ENCODE results near the gene PAPPA. TPM values are rescaled to one million over a fixed set of nuclear protein-coding genes. Genes with fewer than 3 reads are reported as not detected.

The PAPPA gene
- total and polyA plus RNA-seq, 4 experiments from 2014 or later = not detected

DNA sequence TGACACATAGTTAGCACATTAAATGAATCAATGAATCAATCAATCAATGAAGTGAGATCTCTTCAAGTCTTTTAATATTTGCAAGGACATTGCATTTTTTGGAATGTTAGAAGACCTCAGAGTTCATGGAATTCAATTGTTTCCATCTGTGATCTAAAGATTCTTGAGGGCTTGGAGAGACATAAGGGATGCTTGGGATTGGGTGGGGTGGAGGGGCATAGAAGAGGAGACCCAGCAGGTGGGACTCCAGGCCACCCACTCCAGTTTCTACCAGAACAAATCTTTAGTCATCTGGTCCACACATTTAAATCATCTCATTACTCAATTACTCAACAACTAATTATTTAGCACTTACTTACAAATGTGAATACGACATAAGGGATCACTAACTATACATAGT, 282.5 kb downstream of the PAPPA start:
- H3K9me3 Mint-ChIP-seq = peaks cover 0 to 5% (median 0%) of the 10 kb centered on the region in 8 donors
- no peak overlapping the region for H3K27ac ChIP-seq (ENCODE audit: low read depth, low read length)
- CTCF ChIA-PET (ENCODE audit: partially characterized antibody) = no interaction called here
- H3K4me1 ChIP-seq (ENCODE audit: insufficient read depth, low read length) = no peaks in the 10 kb centered on the region
- POLR2A ChIA-PET (ENCODE audit: partially characterized antibody) = no interaction called here
- H3K9me3 ChIP-seq (ENCODE audit: control insufficient read depth in 1 of 2, low read length in 2 of 2) = no peaks in the 10 kb centered on the region
- H3K27me3 ChIP-seq (ENCODE audit: insufficient read depth, low read length) = no peaks in the 10 kb centered on the region
- intact Hi-C loops (cut with micrococcal nuclease) = no loop called here
- H3K36me3 Mint-ChIP-seq = peaks cover 31 to 48% of the 10 kb centered on the region in 2 donors
- no peaks in the 10 kb centered on the region for H3K36me3 ChIP-seq (ENCODE audit: insufficient read depth, low read length)
- no peak overlapping the region for H3K4me3 Mint-ChIP-seq
- no peak overlapping the region for H3K4me3 ChIP-seq (ENCODE audit: low read length in 2 of 2)
- no peak overlapping the region for H3K27ac Mint-ChIP-seq
- no peak for DNase-seq
- H3K4me1 Mint-ChIP-seq = no peaks in the 10 kb centered on the region
- H3K27me3 Mint-ChIP-seq = no peaks in the 10 kb centered on the region

DNA sequence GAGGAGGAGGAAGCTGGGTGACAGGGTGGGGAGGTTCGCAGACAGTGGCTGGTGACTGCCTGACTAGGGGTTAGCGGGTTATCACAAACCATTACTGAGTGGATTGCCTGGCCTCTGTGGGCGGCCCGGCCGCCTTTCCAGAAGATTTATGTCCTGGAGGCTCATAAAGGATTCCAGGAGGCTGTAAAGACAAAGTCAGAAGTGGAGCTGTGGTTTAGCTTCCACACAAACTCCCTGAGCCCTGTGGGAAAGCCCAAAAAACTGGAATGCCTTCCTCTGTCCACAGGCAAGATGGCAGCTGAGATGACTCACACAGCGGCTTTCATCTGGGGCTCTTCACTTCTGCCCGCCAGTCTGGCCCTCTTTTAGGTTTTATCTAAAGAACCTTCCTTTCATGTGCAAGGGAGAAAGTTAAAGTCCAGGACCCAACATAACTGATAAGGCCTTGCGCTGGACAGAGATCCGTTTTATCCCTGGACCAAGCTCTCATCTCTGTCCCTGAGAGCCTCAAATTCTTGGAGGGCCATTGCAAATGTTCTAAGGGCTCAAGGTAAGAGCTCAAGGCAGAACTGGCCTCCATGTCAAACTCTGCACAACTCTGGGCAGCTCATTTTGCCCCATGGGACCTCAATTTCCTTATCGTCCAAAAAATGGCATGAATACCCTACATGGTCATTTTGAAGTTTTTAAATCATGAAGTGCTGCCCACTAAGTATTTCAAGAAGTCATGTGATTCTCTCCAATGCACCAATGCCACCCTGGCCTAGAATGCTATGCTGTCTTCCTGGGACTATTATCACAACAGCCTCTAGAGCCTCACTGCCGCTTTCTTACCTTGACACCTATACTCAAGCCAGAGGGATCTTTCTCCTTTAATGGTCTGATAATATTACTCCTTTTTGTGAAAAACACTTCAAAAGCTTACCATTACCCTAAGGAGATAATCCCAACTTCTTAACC, 284.1 kb downstream of the PAPPA start:
- Mint-ChIP-seq H3K4me3 (no peak overlapping the region), H3K36me3 (peaks cover 40 to 55% of the 10 kb centered on the region in 2 donors), H3K27ac (no peak overlapping the region), H3K4me1 (no peaks in the 10 kb centered on the region), H3K27me3 (no peaks in the 10 kb centered on the region), H3K9me3 (peaks cover 0 to 5% (median 0%) of the 10 kb centered on the region in 8 donors)
- Histone ChIP-seq H3K4me1 (ENCODE audit: insufficient read depth, low read length) (no peaks in the 10 kb centered on the region), H3K4me3 (ENCODE audit: low read length in 2 of 2) (no peak overlapping the region), H3K27ac (ENCODE audit: low read depth, low read length) (no peak overlapping the region), H3K9me3 (ENCODE audit: control insufficient read depth in 1 of 2, low read length in 2 of 2) (no peaks in the 10 kb centered on the region), H3K27me3 (ENCODE audit: insufficient read depth, low read length) (no peaks in the 10 kb centered on the region), H3K36me3 (ENCODE audit: insufficient read depth, low read length) (no peaks in the 10 kb centered on the region)
- no peak for DNase-seq
- ChIA-PET POLR2A (ENCODE audit: partially characterized antibody) (no interaction called here), CTCF (ENCODE audit: partially characterized antibody) (no interaction called here)
- intact Hi-C loops (cut with micrococcal nuclease) = no loop called here

DNA sequence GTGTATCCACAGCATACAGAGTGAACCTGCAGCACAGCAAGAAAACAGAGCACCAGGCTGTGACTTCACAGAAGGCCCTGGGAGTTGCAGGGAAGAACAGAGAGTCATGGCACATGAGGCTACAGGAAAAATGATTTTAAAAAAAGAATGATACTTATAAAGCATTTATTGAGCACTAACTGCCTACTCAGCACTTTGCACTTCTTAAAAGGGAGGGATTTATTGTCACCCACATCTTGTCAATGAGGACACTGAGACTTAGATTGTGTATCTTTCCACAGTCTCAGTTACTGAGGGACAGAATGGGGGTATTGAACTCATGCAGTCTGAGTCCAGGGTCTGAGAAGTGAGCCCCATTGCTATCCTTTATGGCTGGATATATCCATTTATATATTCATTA, 288.9 kb downstream of the PAPPA start:
- Mint-ChIP-seq H3K9me3 (peaks cover 0 to 6% (median under 1%) of the 10 kb centered on the region in 8 donors), H3K4me1 (no peaks in the 10 kb centered on the region), H3K36me3 (peaks cover 34 to 55% of the 10 kb centered on the region in 2 donors), H3K27me3 (no peaks in the 10 kb centered on the region), H3K4me3 (no peak overlapping the region), H3K27ac (no peak overlapping the region)
- H3K27me3 ChIP-seq (ENCODE audit: insufficient read depth, low read length) = no peaks in the 10 kb centered on the region
- intact Hi-C loops (cut with micrococcal nuclease) = no loop called here
- H3K4me3 ChIP-seq (ENCODE audit: low read length in 2 of 2) = no peak overlapping the region
- no peaks in the 10 kb centered on the region for H3K4me1 ChIP-seq (ENCODE audit: insufficient read depth, low read length)
- no peak for DNase-seq
- CTCF ChIA-PET (ENCODE audit: partially characterized antibody) = no interaction called here
- no peak overlapping the region for H3K27ac ChIP-seq (ENCODE audit: low read depth, low read length)
- POLR2A ChIA-PET (ENCODE audit: partially characterized antibody) = no interaction called here
- no peaks in the 10 kb centered on the region for H3K36me3 ChIP-seq (ENCODE audit: insufficient read depth, low read length)
- no peaks in the 10 kb centered on the region for H3K9me3 ChIP-seq (ENCODE audit: control insufficient read depth in 1 of 2, low read length in 2 of 2)

DNA sequence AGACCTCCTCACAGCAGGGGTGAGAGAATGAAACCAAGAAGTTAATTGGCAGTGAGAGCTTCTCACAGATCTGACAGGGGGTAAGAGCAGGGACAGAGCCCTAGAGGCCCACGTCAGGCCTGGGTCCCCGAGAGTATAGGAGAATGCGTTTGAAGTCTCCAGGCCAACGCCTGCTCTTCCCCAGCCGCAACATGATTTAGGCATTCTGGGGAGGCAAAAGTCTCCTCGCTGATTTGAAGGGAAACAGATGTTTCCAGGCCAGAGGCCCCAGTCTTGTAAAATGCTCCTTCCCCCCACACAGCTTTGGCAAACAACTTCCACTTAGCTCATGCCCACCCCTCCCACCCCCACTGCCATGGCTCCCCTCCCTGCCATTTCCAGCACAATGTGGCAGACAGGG, 294.3 kb downstream of the PAPPA start:
- peaks cover 0 to 3% (median 0%) of the 10 kb centered on the region in 8 donors for H3K9me3 Mint-ChIP-seq
- Histone ChIP-seq H3K36me3 (ENCODE audit: insufficient read depth, low read length) (no peaks in the 10 kb centered on the region), H3K27ac (ENCODE audit: low read depth, low read length) (no peak overlapping the region), H3K9me3 (ENCODE audit: control insufficient read depth in 1 of 2, low read length in 2 of 2) (no peaks in the 10 kb centered on the region), H3K27me3 (ENCODE audit: insufficient read depth, low read length) (no peaks in the 10 kb centered on the region), H3K4me1 (ENCODE audit: insufficient read depth, low read length) (no peaks in the 10 kb centered on the region), H3K4me3 (ENCODE audit: low read length in 2 of 2) (no peak overlapping the region)
- ChIA-PET POLR2A (ENCODE audit: partially characterized antibody) (no interaction called here), CTCF (ENCODE audit: partially characterized antibody) (no interaction called here)
- DNase-seq = no peak
- no peak overlapping the region for H3K27ac Mint-ChIP-seq
- H3K36me3 Mint-ChIP-seq = peaks cover 0 to 15% of the 10 kb centered on the region in 2 donors
- H3K27me3 Mint-ChIP-seq = no peaks in the 10 kb centered on the region
- intact Hi-C loops (cut with micrococcal nuclease) = no loop called here
- H3K4me3 Mint-ChIP-seq = no peak overlapping the region
- no peaks in the 10 kb centered on the region for H3K4me1 Mint-ChIP-seq

DNA sequence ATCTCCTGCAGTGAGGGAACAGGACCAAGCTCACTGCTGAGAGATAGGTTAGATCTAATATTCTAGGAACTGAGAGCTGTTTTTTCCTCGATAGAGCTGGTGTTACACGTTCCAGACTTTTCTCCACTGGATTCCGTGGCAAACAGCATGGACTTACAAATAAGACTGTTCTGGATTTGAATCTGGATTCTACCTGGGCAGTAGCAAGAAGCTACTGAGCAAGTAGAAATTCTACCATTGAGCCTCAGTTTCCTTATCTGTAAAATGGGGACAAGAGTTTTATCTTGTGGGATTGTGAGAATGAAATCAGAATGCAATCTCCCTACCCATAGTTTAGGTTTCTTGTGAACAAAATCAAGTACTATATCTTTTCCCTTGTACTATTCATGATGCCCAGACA, 294.8 kb downstream of the PAPPA start:
- Mint-ChIP-seq H3K9me3 (peaks cover 0 to 3% (median 0%) of the 10 kb centered on the region in 8 donors), H3K36me3 (peaks cover 0 to 13% of the 10 kb centered on the region in 2 donors), H3K4me1 (no peaks in the 10 kb centered on the region), H3K27ac (no peak overlapping the region), H3K4me3 (no peak overlapping the region), H3K27me3 (no peaks in the 10 kb centered on the region)
- H3K36me3 ChIP-seq (ENCODE audit: insufficient read depth, low read length) = no peaks in the 10 kb centered on the region
- no peak for DNase-seq
- ChIA-PET POLR2A (ENCODE audit: partially characterized antibody) (no interaction called here), CTCF (ENCODE audit: partially characterized antibody) (no interaction called here)
- H3K27me3 ChIP-seq (ENCODE audit: insufficient read depth, low read length) = no peaks in the 10 kb centered on the region
- intact Hi-C loops (cut with micrococcal nuclease) = no loop called here
- H3K9me3 ChIP-seq (ENCODE audit: control insufficient read depth in 1 of 2, low read length in 2 of 2) = no peaks in the 10 kb centered on the region
- no peak overlapping the region for H3K4me3 ChIP-seq (ENCODE audit: low read length in 2 of 2)
- H3K27ac ChIP-seq (ENCODE audit: low read depth, low read length) = no peak overlapping the region
- H3K4me1 ChIP-seq (ENCODE audit: insufficient read depth, low read length) = no peaks in the 10 kb centered on the region

DNA sequence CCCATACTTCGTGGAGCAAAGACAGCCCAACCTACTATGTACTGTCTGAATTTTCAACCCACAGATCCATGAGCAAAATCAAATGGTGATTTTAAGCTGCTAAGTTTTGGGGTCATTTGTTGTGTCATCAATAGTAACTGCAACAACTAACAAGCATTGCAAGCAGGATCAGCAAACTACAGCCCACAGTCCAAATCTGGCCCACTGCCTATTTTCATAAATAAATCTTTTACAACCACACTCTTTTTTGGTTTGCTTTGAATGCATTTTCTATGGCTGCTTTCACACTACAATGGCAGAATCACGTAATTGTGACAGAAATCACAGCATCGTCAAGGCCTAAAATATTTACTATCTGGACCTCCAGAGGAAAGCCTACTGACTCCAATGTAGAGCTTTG, 296.4 kb downstream of the PAPPA start:
- POLR2A ChIA-PET (ENCODE audit: partially characterized antibody) = no interaction called here
- Histone ChIP-seq H3K9me3 (ENCODE audit: control insufficient read depth in 1 of 2, low read length in 2 of 2) (no peaks in the 10 kb centered on the region), H3K27me3 (ENCODE audit: insufficient read depth, low read length) (no peaks in the 10 kb centered on the region), H3K4me3 (ENCODE audit: low read length in 2 of 2) (no peak overlapping the region), H3K36me3 (ENCODE audit: insufficient read depth, low read length) (no peaks in the 10 kb centered on the region), H3K4me1 (ENCODE audit: insufficient read depth, low read length) (no peaks in the 10 kb centered on the region), H3K27ac (ENCODE audit: low read depth, low read length) (no peak overlapping the region)
- intact Hi-C loops (cut with micrococcal nuclease) = no loop called here
- no peaks in the 10 kb centered on the region for H3K4me1 Mint-ChIP-seq
- CTCF ChIA-PET (ENCODE audit: partially characterized antibody) = no interaction called here
- no peak overlapping the region for H3K4me3 Mint-ChIP-seq
- DNase-seq = no peak
- no peaks in the 10 kb centered on the region for H3K27me3 Mint-ChIP-seq
- H3K9me3 Mint-ChIP-seq = peaks cover 0 to 7% (median 2%) of the 10 kb centered on the region in 8 donors
- peaks cover 3 to 14% of the 10 kb centered on the region in 2 donors for H3K36me3 Mint-ChIP-seq
- H3K27ac Mint-ChIP-seq = no peak overlapping the region

DNA sequence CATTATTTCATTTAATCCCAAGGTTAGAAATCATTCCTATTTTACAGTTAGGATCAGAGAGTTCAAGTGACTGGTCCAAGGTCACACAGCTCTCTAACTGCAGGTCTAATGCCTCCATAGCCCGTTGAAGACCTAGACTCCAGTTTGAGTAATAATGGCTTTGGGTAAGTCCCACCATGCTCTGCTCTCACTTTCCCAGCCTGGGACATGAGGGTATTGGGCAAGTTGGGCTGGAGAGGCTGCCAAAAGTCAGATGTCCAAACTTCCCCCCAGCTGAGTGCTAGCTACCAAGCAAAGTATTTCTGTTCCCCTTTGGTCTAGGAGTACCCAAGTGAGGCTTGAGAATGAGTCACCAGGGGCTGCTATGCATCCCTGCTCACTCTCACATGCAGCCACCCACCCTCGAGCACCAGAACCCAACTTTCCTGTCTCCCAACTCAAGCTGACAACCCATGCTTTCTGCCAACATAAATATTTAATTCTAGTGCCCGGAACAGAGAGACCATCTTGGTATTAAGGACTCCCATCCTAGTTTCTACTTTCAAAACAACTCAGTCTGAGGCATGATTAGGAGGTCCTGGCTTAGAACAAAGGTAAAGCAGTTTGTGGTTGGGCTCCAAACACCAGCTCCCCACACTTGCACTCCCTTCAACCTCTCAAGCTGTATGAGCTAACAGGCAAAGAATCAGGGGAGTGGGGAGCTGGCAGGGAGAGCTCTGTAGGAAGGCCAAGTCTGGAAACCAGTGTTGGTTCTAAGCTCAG, 297.0 kb downstream of the PAPPA start:
- Histone ChIP-seq H3K36me3 (ENCODE audit: insufficient read depth, low read length) (no peaks in the 10 kb centered on the region), H3K4me3 (ENCODE audit: low read length in 2 of 2) (no peak overlapping the region), H3K27ac (ENCODE audit: low read depth, low read length) (no peak overlapping the region), H3K4me1 (ENCODE audit: insufficient read depth, low read length) (no peaks in the 10 kb centered on the region), H3K27me3 (ENCODE audit: insufficient read depth, low read length) (no peaks in the 10 kb centered on the region), H3K9me3 (ENCODE audit: control insufficient read depth in 1 of 2, low read length in 2 of 2) (no peaks in the 10 kb centered on the region)
- CTCF ChIA-PET (ENCODE audit: partially characterized antibody) = no interaction called here
- POLR2A ChIA-PET (ENCODE audit: partially characterized antibody) = no interaction called here
- Mint-ChIP-seq H3K4me3 (no peak overlapping the region), H3K36me3 (peaks cover 3 to 11% of the 10 kb centered on the region in 2 donors), H3K9me3 (peaks cover 0 to 7% (median 2%) of the 10 kb centered on the region in 8 donors), H3K27ac (no peak overlapping the region), H3K4me1 (no peaks in the 10 kb centered on the region), H3K27me3 (no peaks in the 10 kb centered on the region)
- intact Hi-C loops (cut with micrococcal nuclease) = no loop called here
- DNase-seq = no peak
